Measurements from ENCODE around the gene KAT6B.
A peak's percentile ranks its signal among the peaks of the same experiment; 100 is the strongest.
"Not testable (repeated sequence)": the region's sequence is repeated elsewhere in the genome, so short reads cannot be mapped to it uniquely, and the experiment has no call there.

Gene KAT6B

DNA sequence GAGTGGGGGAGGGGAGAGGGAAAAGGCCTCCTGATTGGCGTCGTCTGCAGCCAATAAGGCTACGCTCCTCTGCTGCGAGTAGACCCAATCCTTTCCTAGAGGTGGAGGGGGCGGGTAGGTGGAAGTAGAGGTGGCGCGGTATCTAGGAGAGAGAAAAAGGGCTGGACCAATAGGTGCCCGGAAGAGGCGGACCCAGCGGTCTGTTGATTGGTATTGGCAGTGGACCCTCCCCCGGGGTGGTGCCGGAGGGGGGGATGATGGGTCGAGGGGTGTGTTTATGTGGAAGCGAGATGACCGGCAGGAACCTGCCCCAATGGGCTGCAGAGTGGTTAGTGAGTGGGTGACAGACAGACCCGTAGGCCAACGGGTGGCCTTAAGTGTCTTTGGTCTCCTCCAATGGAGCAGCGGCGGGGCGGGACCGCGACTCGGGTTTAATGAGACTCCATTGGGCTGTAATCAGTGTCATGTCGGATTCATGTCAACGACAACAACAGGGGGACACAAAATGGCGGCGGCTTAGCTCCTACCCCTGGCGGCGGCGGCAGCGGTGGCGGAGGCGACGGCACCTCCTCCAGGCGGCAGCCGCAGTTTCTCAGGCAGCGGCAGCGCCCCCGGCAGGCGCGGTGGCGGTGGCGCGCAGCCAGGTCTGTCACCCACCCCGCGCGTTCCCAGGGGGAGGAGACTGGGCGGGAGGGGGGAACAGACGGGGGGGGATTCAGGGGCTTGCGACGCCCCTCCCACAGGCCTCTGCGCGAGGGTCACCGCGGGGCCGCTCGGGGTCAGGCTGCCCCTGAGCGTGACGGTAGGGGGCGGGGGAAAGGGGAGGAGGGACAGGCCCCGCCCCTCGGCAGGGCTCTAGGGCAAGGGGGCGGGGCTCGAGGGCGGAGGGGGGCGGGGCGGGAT lies at the start of gene KAT6B:
TSS of gene KAT6B (plus strand) at position 459 of the 903 bp plus-strand sequence. CDS start 16,258 bp downstream, outside the sequence.
- H3K4me3 ChIP-seq (ENCODE audit: control insufficient read depth, low read depth, low read length) = peak within 1 kb of the TSS; percentile 79
- peak; percentile 100 for DNase-seq (ENCODE audit: low read depth)
- TF ChIP-seq, protein P1, sequence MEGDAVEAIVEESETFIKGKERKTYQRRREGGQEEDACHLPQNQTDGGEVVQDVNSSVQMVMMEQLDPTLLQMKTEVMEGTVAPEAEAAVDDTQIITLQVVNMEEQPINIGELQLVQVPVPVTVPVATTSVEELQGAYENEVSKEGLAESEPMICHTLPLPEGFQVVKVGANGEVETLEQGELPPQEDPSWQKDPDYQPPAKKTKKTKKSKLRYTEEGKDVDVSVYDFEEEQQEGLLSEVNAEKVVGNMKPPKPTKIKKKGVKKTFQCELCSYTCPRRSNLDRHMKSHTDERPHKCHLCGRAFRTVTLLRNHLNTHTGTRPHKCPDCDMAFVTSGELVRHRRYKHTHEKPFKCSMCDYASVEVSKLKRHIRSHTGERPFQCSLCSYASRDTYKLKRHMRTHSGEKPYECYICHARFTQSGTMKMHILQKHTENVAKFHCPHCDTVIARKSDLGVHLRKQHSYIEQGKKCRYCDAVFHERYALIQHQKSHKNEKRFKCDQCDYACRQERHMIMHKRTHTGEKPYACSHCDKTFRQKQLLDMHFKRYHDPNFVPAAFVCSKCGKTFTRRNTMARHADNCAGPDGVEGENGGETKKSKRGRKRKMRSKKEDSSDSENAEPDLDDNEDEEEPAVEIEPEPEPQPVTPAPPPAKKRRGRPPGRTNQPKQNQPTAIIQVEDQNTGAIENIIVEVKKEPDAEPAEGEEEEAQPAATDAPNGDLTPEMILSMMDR (conservative IDR thresholded peaks at IDR 0.05; ENCODE audit: control insufficient read depth, insufficient read depth, low read depth, low read length) = no peak

DNA sequence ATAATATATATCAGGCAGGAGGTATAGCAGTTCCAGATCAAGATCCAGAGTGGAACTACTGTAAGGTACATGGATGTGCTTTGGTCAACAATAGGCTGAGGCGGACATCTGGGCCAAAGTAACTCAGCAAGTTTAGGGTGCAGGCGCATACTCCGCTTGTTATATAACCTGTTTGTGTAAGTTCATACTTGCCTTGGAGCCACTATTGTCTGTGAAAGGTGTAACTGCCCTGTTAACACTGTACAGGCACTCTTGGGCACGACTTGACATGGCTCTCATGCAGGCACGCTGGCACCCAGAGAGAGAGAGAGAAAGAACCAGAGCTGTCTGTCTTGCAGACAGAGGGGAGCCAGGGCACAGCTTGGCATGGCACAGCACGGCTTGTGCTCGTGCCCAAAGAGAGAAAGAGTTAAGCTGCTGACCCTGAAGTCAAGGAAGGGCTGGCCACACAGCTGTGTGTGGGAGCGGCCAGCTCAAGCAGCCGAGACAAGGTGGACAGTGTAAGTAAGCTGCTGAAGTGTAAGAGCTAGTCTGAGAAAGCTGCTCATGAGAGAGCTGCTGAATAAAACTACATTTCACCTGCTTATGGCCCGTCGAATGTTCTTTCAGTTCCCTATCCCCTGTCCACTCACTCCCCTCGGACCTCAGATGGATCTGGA lies 47.8 kb upstream of the KAT6B start:
- DNase-seq (ENCODE audit: low read depth) = no peak
- H3K4me3 ChIP-seq (ENCODE audit: control insufficient read depth, low read depth, low read length) = no peak overlapping the region
- TF ChIP-seq, protein P1 (conservative IDR thresholded peaks at IDR 0.05; ENCODE audit: control insufficient read depth, insufficient read depth, low read depth, low read length) = no peak

DNA sequence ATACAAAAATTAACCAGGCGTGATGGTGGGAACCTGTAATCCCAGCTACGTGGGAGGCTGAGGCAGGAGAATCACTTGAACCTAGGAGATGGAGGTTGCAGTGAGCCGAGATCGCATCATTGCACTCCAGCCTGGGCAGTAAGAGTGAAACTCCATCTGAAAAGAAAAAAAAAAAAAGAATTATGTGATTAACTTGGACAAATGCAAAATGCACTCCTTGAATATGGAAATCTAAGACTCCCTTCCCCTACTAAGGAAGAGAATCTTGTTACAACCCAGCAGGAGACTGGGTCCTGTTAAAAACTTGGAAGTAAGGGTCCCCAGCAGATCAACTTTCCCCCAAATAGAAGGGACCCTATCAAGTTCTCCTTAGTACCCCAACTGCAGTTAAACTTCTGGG lies 44.5 kb upstream of the KAT6B start:
- H3K4me3 ChIP-seq (ENCODE audit: control insufficient read depth, low read depth, low read length); DNase-seq (ENCODE audit: low read depth): not testable (repeated sequence)

DNA sequence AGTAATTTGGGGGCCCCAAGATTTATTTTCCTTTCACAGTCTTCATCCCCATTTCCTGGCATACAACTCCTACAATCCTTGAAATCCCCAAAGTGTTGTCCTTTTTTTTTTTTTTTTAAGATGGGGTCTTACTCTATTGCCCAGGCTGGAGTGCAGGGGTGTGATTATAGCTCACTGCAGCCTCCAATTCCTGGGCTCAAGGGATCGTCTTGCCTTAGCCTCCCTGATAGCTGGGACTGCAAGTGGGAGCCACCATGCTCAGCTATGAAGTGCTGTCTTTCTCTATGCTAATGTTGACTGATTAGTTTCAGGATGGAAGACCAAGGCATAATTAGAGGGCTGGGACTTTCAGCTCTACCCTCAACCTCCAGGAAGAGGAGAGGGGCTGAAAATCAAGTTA lies 41.9 kb upstream of the KAT6B start:
- TF ChIP-seq, protein P1 (conservative IDR thresholded peaks at IDR 0.05; ENCODE audit: control insufficient read depth, insufficient read depth, low read depth, low read length) = no peak
- H3K4me3 ChIP-seq (ENCODE audit: control insufficient read depth, low read depth, low read length) = no peak overlapping the region
- DNase-seq (ENCODE audit: low read depth) = no peak

DNA sequence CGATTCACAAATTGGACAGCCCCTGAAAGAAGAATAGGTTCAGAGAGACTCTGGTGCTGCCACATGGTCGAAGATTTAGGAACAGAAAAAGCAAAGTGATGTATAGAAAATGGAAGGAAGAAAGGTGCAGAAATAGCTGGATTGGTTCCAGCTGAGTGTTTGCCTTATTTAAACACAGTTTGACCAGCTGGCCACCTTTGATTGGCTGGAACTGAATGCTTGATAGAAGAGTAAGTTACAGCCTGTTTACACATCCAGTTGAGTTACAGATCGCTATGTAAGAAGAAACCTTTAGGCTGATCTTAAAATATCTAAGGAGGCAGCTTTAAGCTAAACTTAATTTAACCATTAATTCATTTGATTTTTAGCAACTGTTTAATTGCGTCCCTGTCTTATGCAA lies 40.3 kb upstream of the KAT6B start:
- TF ChIP-seq, protein P1 (conservative IDR thresholded peaks at IDR 0.05; ENCODE audit: control insufficient read depth, insufficient read depth, low read depth, low read length) = no peak
- DNase-seq (ENCODE audit: low read depth) = no peak
- no peak overlapping the region for H3K4me3 ChIP-seq (ENCODE audit: control insufficient read depth, low read depth, low read length)

DNA sequence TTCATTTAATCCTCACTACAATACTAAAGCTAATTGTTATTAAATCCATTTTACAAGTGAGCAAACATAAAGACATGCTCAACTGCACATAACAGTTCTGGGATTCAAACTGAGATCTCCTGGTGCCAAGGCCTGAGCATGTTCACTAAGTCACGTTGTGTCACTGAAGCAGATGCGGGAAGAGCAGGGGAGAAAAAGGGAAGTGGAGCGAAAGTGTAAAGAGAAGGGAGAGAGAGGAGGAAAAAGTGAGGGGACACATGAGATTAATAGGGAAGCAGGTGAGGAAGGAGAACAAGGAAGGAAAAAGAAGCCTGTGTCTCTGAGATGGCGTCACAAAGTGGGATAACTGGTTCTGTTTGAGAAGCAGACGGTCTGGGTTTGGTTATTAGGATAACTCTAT lies 38.9 kb upstream of the KAT6B start:
- TF ChIP-seq, protein P1 (conservative IDR thresholded peaks at IDR 0.05; ENCODE audit: control insufficient read depth, insufficient read depth, low read depth, low read length) = no peak
- no peak overlapping the region for H3K4me3 ChIP-seq (ENCODE audit: control insufficient read depth, low read depth, low read length)
- no peak for DNase-seq (ENCODE audit: low read depth)

DNA sequence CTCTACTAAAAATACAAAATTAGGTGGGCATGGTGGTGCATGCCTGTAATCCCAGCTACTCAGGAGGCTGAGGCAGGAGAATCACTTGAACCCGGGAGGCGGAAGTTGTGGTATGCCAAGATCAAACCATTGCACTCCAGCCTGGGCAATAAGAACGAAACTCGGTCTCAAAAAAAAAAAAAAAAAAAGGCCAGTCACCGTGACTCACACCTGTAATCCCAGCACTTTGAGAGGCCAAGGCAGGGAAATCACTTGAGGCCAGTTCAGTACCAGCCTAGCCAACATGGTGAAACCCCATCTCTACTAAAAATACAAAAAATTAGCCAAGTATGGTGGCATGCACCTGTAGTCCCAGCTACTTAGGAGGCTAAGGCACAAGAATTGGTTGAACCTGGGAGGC lies 34.4 kb upstream of the KAT6B start:
- not testable (repeated sequence) for H3K4me3 ChIP-seq (ENCODE audit: control insufficient read depth, low read depth, low read length); DNase-seq (ENCODE audit: low read depth)
